Myometrial cell (primary cell): ENCODE results near the gene GPATCH3. TPM values are rescaled to one million over a fixed set of nuclear protein-coding genes. Genes with fewer than 3 reads are reported as not detected.

Experiments used
- total RNA-seq: library from RNA; depleted of rRNA; stranded (reverse); fragments of >200 nt; gene quantifications from 2 replicates; pipeline ENCODE4 v1.2.3, GENCODE V29; 2015

The GPATCH3 gene
- total RNA-seq: 9.8 and 14.7 TPM in 2 replicates

GRCh38 chr1:26900001-26900814, at the start of gene GPATCH3:
Gene GPATCH3, minus strand, starts transcription at chr1:26900467. Its CDS starts 25 bp downstream, at chr1:26900442.

GRCh38 chr1:26921540-26922430, 21.5 kb upstream of the GPATCH3 start, which contains the start of gene NUDC:
Gene NUDC, plus strand, starts transcription at chr1:26921743. Its CDS starts 106 bp downstream, at chr1:26921849.

GRCh38 chr1:26913754-26914619, 13.7 kb upstream of the GPATCH3 start, which contains the start of gene NR0B2:
Gene NR0B2, minus strand, starts transcription at chr1:26913975. Its CDS starts 35 bp downstream, at chr1:26913940.

GRCh38 chr1:26889551-26890466, 10.5 kb downstream of the GPATCH3 start, which contains the start of gene GPN2:
Gene GPN2, minus strand, starts transcription at chr1:26890283. Its CDS starts 187 bp downstream, at chr1:26890096.

GRCh38 chr1:26862781-26863684, 37.2 kb downstream of the GPATCH3 start, which contains the start of gene SFN:
Gene SFN, plus strand, starts transcription at chr1:26863149. Its CDS starts 64 bp downstream, at chr1:26863213.

Other genes starting within 250 kb of the GPATCH3 start
- gene ARID1A, start 204.5 kb downstream of the GPATCH3 start, total RNA-seq: 19.0 and 19.3 TPM in 2 replicates
- gene PIGV, start 112.5 kb downstream of the GPATCH3 start, total RNA-seq: 15.2 and 26.5 TPM in 2 replicates
- gene ZDHHC18, start 73.8 kb downstream of the GPATCH3 start, total RNA-seq: 27.3 and 27.7 TPM in 2 replicates
- 0.29 and 0.35 TPM in 2 replicates for gene SFN, start 37.3 kb downstream of the GPATCH3 start, total RNA-seq
- gene GPN2, start 10.2 kb downstream of the GPATCH3 start, total RNA-seq: 16.0 and 18.2 TPM in 2 replicates
- gene NR0B2, start 13.5 kb upstream of the GPATCH3 start, total RNA-seq: not detected in 2 replicates
- 90.2 and 98.4 TPM in 2 replicates for gene NUDC, start 21.3 kb upstream of the GPATCH3 start, total RNA-seq
- 0.18 and 0.58 TPM in 2 replicates for gene KDF1, start 60.0 kb upstream of the GPATCH3 start, total RNA-seq
- gene TRNP1, start 93.2 kb upstream of the GPATCH3 start, total RNA-seq: 119 and 188 TPM in 2 replicates
- 13.3 and 13.8 TPM in 2 replicates for gene TENT5B, start 112.4 kb upstream of the GPATCH3 start, total RNA-seq